Measurements from ENCODE around the gene CFAP410.

CFAP410 gene

DNA sequence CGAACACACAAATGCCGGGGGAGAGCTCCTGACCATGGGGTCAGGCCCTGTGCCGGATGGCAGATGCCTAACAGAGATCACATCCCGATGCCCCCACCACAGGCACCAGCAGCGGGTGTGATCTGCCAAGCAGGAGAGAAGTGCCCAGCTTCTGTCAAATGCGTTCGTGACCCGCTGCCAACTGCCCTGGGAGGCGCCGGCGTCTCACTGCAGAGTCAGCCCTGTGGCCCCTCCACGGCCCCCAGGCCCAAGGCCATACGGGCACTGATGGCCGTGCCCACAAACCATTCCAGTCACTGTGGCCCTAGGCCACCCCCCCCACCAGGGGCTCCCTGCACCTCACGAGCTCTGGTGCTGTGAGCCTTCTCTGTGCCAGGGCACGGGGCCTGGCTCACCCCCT lies 8.0 kb downstream of the CFAP410 start:
- Histone ChIP-seq H3K36me3 (ENCODE audit: control insufficient read depth, insufficient read depth, low read length) (no peaks in the 10 kb centered on the region), H3K4me3 (ENCODE audit: low read depth, low read length) (no peak overlapping the region), H3K27me3 (ENCODE audit: control insufficient read depth, insufficient read depth, low read length) (no peaks in the 10 kb centered on the region), H3K27ac (no peak overlapping the region), H3K79me2 (no peaks in the 10 kb centered on the region), H3K4me1 (no peaks in the 10 kb centered on the region), H3K4me2 (ENCODE audit: low read length) (no peak overlapping the region), H2AFZ (no peak overlapping the region), H3K9me3 (ENCODE audit: control insufficient read depth, low read length) (no peaks in the 10 kb centered on the region), H3K9ac (no peak overlapping the region)
- no peak for TF ChIP-seq CTCF (IDR thresholded peaks at IDR 0.05)

DNA sequence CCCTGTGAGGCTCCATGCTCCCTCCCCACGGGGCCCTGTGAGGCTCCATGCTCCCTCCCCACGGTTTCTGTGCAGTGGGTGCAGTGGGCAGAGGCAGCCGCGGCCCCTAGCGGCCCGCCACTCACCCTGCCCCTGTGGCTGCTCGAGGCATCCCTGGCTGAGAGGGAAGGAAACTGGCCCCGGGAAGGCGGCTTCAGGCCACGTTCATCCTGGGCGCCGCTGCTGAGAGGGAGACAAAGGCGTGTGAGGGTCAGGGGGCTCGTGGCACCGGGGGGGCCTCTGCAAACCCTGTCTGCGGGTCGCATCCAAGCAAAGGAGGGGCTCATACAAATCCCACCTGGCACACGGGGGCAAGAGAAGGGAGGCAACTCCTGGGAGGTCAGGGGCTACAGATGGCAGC lies 8.5 kb downstream of the CFAP410 start:
- H3K36me3 ChIP-seq (ENCODE audit: control insufficient read depth, insufficient read depth, low read length): no peaks in the 10 kb centered on the region
- no peaks in the 10 kb centered on the region for H3K9me3 ChIP-seq (ENCODE audit: control insufficient read depth, low read length)

GRCh38 chr21:44329971-44330681 lies 9.1 kb downstream of the CFAP410 start:
- Histone ChIP-seq H3K9me3 (ENCODE audit: control insufficient read depth, low read length) (no peaks in the 10 kb centered on the region), H3K4me2 (ENCODE audit: low read length) (no peak overlapping the region), H3K9ac (no peak overlapping the region), H3K4me3 (ENCODE audit: low read depth, low read length) (no peak overlapping the region), H3K27ac (no peak overlapping the region), H3K36me3 (ENCODE audit: control insufficient read depth, insufficient read depth, low read length) (no peaks in the 10 kb centered on the region), H2AFZ (no peak overlapping the region), H3K4me1 (no peaks in the 10 kb centered on the region), H3K79me2 (no peaks in the 10 kb centered on the region), H3K27me3 (ENCODE audit: control insufficient read depth, insufficient read depth, low read length) (no peaks in the 10 kb centered on the region)
- no peak for TF ChIP-seq CTCF (IDR thresholded peaks at IDR 0.05)

More for the DNA sequence above, 8.5 kb downstream of the CFAP410 start:
- TF ChIP-seq CTCF (IDR thresholded peaks at IDR 0.05): no peak
- no peaks in the 10 kb centered on the region for H3K79me2 ChIP-seq
- no peaks in the 10 kb centered on the region for H3K4me1 ChIP-seq
- H2AFZ ChIP-seq: no peak overlapping the region
- no peak overlapping the region for H3K27ac ChIP-seq
- H3K27me3 ChIP-seq (ENCODE audit: control insufficient read depth, insufficient read depth, low read length): no peaks in the 10 kb centered on the region
- H3K4me3 ChIP-seq (ENCODE audit: low read depth, low read length): no peak overlapping the region
- no peak overlapping the region for H3K4me2 ChIP-seq (ENCODE audit: low read length)
- H3K9ac ChIP-seq: no peak overlapping the region

GRCh38 chr21:44329086-44329889 lies 9.9 kb downstream of the CFAP410 start:
- H3K79me2 ChIP-seq: no peaks in the 10 kb centered on the region
- H2AFZ ChIP-seq: no peak overlapping the region
- no peak overlapping the region for H3K9ac ChIP-seq
- H3K4me2 ChIP-seq (ENCODE audit: low read length): no peak overlapping the region
- no peak overlapping the region for H3K27ac ChIP-seq
- no peaks in the 10 kb centered on the region for H3K4me1 ChIP-seq
- no peak overlapping the region for H3K4me3 ChIP-seq (ENCODE audit: low read depth, low read length)
- no peak for TF ChIP-seq CTCF (IDR thresholded peaks at IDR 0.05)
- H3K36me3 ChIP-seq (ENCODE audit: control insufficient read depth, insufficient read depth, low read length): no peaks in the 10 kb centered on the region
- H3K27me3 ChIP-seq (ENCODE audit: control insufficient read depth, insufficient read depth, low read length): no peaks in the 10 kb centered on the region
- no peaks in the 10 kb centered on the region for H3K9me3 ChIP-seq (ENCODE audit: control insufficient read depth, low read length)
